Neural progenitor cell (in vitro differentiated cells): Measurements from ENCODE around the gene AMFR.

Source experiments
- EZH2 ChIP-seq: fragments of 200-600 bp; sonication (generic); IDR thresholded peaks from 2 replicates; pipeline ENCODE4 v1.6.1; 2017; ENCODE audit warnings: antibody characterized with exemption, mild to moderate bottlenecking, moderate library complexity
- EZH2phosphoT487 ChIP-seq: fragments of 200-600 bp; sonication (generic); IDR thresholded peaks from 2 replicates; pipeline ENCODE4 v1.6.1; 2017; ENCODE audit warnings: antibody characterized with exemption
- TF ChIP-seq, protein P1 (sequence below): fragments of 200-600 bp; sonication (generic); IDR thresholded peaks from 2 replicates; pipeline ENCODE4 v1.5.1; 2017; ENCODE audit warnings: antibody characterized with exemption, mild to moderate bottlenecking

DNA sequence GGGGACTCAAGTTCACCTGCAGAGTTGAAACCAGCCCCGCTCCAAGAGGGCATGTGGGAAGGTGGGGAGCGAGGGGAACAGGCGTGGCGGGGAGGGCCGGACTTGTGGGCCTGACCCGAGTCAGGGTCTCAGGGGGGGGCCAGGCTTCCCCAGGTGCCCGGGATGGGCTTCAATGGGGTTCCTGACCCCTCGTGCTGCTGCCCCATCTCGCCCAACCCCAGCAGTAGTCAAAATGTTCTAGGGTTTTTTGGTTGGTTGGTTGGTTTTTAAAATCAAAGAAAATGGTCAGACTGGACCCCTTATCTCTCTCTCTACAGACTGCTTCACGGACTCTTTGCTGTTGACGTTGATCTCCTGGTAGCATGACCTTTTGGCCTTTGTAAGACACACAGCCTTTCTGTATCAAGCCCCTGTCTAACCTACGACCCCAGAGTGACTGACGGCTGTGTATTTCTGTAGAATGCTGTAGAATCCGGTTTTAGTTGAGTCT, 69.5 kb downstream of the AMFR start:
- TF ChIP-seq, protein P1, sequence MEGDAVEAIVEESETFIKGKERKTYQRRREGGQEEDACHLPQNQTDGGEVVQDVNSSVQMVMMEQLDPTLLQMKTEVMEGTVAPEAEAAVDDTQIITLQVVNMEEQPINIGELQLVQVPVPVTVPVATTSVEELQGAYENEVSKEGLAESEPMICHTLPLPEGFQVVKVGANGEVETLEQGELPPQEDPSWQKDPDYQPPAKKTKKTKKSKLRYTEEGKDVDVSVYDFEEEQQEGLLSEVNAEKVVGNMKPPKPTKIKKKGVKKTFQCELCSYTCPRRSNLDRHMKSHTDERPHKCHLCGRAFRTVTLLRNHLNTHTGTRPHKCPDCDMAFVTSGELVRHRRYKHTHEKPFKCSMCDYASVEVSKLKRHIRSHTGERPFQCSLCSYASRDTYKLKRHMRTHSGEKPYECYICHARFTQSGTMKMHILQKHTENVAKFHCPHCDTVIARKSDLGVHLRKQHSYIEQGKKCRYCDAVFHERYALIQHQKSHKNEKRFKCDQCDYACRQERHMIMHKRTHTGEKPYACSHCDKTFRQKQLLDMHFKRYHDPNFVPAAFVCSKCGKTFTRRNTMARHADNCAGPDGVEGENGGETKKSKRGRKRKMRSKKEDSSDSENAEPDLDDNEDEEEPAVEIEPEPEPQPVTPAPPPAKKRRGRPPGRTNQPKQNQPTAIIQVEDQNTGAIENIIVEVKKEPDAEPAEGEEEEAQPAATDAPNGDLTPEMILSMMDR: no peak
- TF ChIP-seq EZH2phosphoT487 (no peak), EZH2 (no peak)
